MCF 10A (cell line): ENCODE results near the gene TSC1. TPM values are rescaled to one million over a fixed set of nuclear protein-coding genes. Genes with fewer than 3 reads are reported as not detected.

Experiments used
- BruUV-seq: library from RNA; stranded (reverse); fragments of 400-500 nt; replicated peaks from 2 replicates; lab custom pipeline; 2021; lab: Mats Ljungman, UMichigan
- CTCF ChIA-PET: fragments of 300-600 bp; sonication (Branson Sonifier 250); formaldehyde crosslinking; extraction: SDS; loops from one replicate; lab custom pipeline; 2021; ENCODE audit warnings: antibody characterized with exemption, inconsistent platforms; lab: Yijun Ruan, JAX
- POLR2A ChIA-PET: fragments of 300-600, 350-650 bp; sonication (Branson Sonifier 250); formaldehyde crosslinking; extraction: SDS; loops from one replicate; lab custom pipeline; 2020; ENCODE audit warnings: antibody characterized with exemption, inconsistent platforms; lab: Yijun Ruan, JAX
- DNase-seq: peaks from one replicate; pipeline ENCODE4 v3.0.0-alpha.2; 2018; ENCODE audit not compliant: unreplicated experiment
- H3K27ac Mint-ChIP-seq: one replicate; pipeline ENCODE4 v1.8.0; 2022; ENCODE audit warnings: mild to moderate bottlenecking, low read depth, mixed read lengths; ENCODE audit not compliant: unreplicated experiment
- H3K27me3 Mint-ChIP-seq: one replicate; pipeline ENCODE4 v1.8.0; 2022; ENCODE audit warnings: mixed read lengths; ENCODE audit not compliant: insufficient read depth, unreplicated experiment
- H3K36me3 Mint-ChIP-seq: one replicate; pipeline ENCODE4 v1.8.0; 2022; ENCODE audit warnings: mild to moderate bottlenecking, moderate library complexity, mixed read lengths; ENCODE audit not compliant: insufficient read depth, unreplicated experiment
- H3K4me1 Mint-ChIP-seq: one replicate; pipeline ENCODE4 v1.8.0; 2022; ENCODE audit warnings: mixed read lengths; ENCODE audit not compliant: insufficient read depth, unreplicated experiment
- H3K4me3 Mint-ChIP-seq: one replicate; pipeline ENCODE4 v1.8.0; 2022; ENCODE audit warnings: mild to moderate bottlenecking, moderate library complexity, mixed read lengths; ENCODE audit not compliant: unreplicated experiment
- H3K9me3 Mint-ChIP-seq: one replicate; pipeline ENCODE4 v1.8.0; 2022; ENCODE audit warnings: mixed read lengths; ENCODE audit not compliant: unreplicated experiment
- intact Hi-C: fragments of 100-400 bp; cut with micrococcal nuclease; formaldehyde crosslinking; loops from 2 replicates; pipeline ENCODE4 v1.14.1; 2022
- total RNA-seq: library from RNA; stranded (reverse); gene quantifications from 2 replicates; pipeline ENCODE4 v1.2.3, GENCODE V29; 2022
- TF ChIP-seq, protein P1 (sequence below): fragments of 200-600 bp; IDR thresholded peaks from one replicate; pipeline ENCODE4 v1.8.0; 2022; ENCODE audit warnings: antibody characterized with exemption, mild to moderate bottlenecking; ENCODE audit not compliant: unreplicated experiment

TSC1 gene
- total RNA-seq, 1 experiment from 2014 or later = 36.6 TPM

DNA sequence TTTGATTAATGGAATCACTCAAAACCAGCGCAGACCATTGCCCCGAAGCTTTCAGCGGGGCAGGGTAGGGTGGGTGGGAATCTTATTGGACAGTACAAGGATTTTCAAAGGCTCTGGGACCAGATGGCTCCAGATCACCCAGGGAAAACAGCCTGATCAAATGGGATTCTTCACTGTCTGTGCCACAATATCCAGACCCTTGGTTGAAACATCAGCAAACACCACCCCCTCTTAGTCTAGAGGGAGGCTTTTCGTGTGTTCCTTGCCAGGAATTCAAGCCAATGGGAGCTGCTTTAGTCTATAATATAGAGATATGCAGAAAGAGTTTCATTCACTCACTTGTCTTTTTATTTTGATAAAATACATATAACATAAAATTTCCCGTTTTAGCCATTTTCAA lies 35.7 kb upstream of the TSC1 start:
- TF ChIP-seq, protein P1, sequence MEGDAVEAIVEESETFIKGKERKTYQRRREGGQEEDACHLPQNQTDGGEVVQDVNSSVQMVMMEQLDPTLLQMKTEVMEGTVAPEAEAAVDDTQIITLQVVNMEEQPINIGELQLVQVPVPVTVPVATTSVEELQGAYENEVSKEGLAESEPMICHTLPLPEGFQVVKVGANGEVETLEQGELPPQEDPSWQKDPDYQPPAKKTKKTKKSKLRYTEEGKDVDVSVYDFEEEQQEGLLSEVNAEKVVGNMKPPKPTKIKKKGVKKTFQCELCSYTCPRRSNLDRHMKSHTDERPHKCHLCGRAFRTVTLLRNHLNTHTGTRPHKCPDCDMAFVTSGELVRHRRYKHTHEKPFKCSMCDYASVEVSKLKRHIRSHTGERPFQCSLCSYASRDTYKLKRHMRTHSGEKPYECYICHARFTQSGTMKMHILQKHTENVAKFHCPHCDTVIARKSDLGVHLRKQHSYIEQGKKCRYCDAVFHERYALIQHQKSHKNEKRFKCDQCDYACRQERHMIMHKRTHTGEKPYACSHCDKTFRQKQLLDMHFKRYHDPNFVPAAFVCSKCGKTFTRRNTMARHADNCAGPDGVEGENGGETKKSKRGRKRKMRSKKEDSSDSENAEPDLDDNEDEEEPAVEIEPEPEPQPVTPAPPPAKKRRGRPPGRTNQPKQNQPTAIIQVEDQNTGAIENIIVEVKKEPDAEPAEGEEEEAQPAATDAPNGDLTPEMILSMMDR = no peak
- H3K4me3 Mint-ChIP-seq = no peak overlapping the region
- no peaks in the 10 kb centered on the region for H3K9me3 Mint-ChIP-seq
- no peak overlapping the region for H3K27ac Mint-ChIP-seq
- ChIA-PET POLR2A (interaction anchor here (1.2 kb wide), 1 partner anchor 51 kb away, joined by 4 read pairs; the partner anchor contains the start of gene GTF3C5), CTCF (interaction anchor here (1.3 kb wide), 1 partner anchor 42 kb away, joined by 4 read pairs; no protein-coding TSS in a partner anchor)
- peaks cover 55% of the 10 kb centered on the region for H3K27me3 Mint-ChIP-seq
- no TSS peak for BruUV-seq
- H3K4me1 Mint-ChIP-seq = no peaks in the 10 kb centered on the region
- no peak for DNase-seq
- intact Hi-C loops = no loop called here
- H3K36me3 Mint-ChIP-seq = no peaks in the 10 kb centered on the region

DNA sequence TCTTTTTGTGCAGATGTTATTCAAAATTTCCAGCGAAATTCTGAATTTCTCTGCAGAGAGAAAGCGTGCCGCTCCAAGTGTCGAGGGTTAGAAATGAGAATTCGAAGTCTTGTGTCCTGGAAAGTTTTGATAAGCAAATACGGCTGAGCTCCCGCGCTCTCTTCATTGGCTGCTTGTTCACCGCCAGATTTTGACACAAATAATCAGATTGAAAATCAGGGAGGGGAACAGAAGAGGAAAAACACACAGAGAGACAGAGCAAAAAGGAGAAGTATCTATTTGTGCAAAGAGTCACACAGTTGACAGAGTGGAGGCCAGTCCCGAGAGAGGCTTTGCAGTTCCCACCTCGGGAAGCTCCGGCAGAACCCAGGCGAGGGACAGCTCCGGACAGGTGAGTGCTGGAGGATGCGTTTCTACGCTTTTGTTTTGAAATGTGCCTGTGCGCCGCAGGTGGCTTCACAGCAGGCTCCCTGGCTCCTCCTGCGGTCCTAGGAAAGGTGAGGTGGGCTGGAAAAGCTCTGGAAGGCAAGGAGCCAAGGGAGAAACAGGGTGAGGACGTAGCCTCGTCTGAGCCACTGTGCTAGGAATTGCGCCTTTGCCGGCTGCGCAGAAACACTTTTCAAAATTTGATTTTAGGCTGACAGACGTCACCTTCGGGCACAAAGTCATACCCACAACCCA lies 34.2 kb upstream of the TSC1 start, which contains the start of gene GFI1B:
GFI1B (plus strand) TSS at position 244 of the 681 bp plus-strand sequence. CDS start 7,985 bp downstream, outside the sequence.
- Mint-ChIP-seq H3K9me3 (no peaks in the 10 kb centered on the region), H3K27me3 (peaks cover 70% of the 10 kb centered on the region), H3K4me3 (no peak within 1 kb of the TSS), H3K27ac (no peak within 1 kb of the TSS), H3K36me3 (no peaks in the 10 kb centered on the region), H3K4me1 (no peaks in the 10 kb centered on the region)
- intact Hi-C loops = loop anchor here (5.0 kb wide), 1 partner anchor 169 kb away; no protein-coding TSS in a partner anchor
- ChIA-PET CTCF (interaction anchor here (0.5 to 1.7 kb wide), 8 partner anchors 9 to 939 kb away, joined by 3 to 7 read pairs (median 4); no protein-coding TSS in a partner anchor), POLR2A (interaction anchor here (0.6 kb wide), 1 partner anchor 52 kb away, joined by 4 read pairs; no protein-coding TSS in a partner anchor)
- BruUV-seq = no TSS peak
- TF ChIP-seq, protein P1 = no peak
- no peak for DNase-seq

DNA sequence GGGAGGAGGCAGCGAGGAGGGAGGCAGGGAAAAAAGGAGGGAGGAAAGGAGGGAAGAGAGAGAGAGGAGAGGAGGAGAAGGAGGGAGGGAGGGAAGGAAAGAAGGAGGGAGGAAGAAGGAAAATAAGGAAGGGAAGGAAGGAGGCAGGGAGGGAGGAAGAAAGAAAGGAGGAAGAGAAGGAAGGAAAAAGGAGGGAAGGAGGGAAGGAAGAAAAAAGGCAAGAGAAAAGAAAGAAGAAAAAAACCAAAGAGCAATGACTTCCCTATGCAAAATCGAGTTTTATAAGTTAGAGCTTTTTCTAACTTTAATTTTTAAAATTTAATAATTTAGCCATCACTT lies 33.7 kb upstream of the TSC1 start:
- H3K36me3 Mint-ChIP-seq = no peaks in the 10 kb centered on the region
- H3K4me3 Mint-ChIP-seq = no peak overlapping the region
- H3K9me3 Mint-ChIP-seq = no peaks in the 10 kb centered on the region
- no peaks in the 10 kb centered on the region for H3K4me1 Mint-ChIP-seq
- intact Hi-C loops = loop anchor here (5.0 kb wide), 1 partner anchor 169 kb away; no protein-coding TSS in a partner anchor
- TF ChIP-seq, protein P1 = no peak
- BruUV-seq = no TSS peak
- peaks cover 76% of the 10 kb centered on the region for H3K27me3 Mint-ChIP-seq
- H3K27ac Mint-ChIP-seq = no peak overlapping the region
- ChIA-PET CTCF (interaction anchor here (0.6 to 1.7 kb wide), 8 partner anchors 8 to 353 kb away, joined by 3 to 6 read pairs (median 4); no protein-coding TSS in a partner anchor), POLR2A (interaction anchor here (0.9 kb wide), 1 partner anchor 33 kb away, joined by 3 read pairs; no protein-coding TSS in a partner anchor)
- no peak for DNase-seq

DNA sequence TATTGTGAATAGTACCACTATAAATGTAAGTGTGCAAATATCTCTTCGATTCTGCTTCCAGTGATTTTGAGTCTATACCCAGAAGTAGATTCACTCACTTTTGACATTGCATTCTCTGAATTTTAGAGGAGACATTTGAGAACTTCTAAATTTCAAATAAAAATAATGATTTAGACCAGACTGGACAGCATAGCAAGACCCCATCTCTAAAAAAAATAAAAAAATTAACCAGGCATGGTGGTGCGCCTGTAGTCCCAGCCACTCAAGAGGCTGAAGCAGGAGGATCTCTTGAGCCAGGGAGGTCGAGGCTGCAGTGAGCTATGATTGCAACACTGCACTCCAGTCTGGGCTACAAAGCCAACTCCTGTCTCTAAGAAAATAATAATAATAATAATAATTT lies 32.2 kb upstream of the TSC1 start:
- intact Hi-C loops = loop anchor here (5.0 kb wide), 1 partner anchor 171 kb away; no protein-coding TSS in a partner anchor
- TF ChIP-seq, protein P1 = no peak

More for the DNA sequence above, 32.2 kb upstream of the TSC1 start:
- ChIA-PET CTCF (interaction anchor here (0.6 to 2.2 kb wide), 3 partner anchors 9 to 34 kb away, joined by 3 to 6 read pairs (median 3); no protein-coding TSS in a partner anchor), POLR2A (interaction anchor here (0.5 to 0.7 kb wide), 2 partner anchors 35 to 54 kb away, joined by 3 read pairs; no protein-coding TSS in a partner anchor)
- Mint-ChIP-seq H3K27me3 (peaks cover 72% of the 10 kb centered on the region), H3K36me3 (no peaks in the 10 kb centered on the region), H3K9me3 (no peaks in the 10 kb centered on the region), H3K27ac (no peak overlapping the region), H3K4me3 (no peak overlapping the region), H3K4me1 (peaks cover 5% of the 10 kb centered on the region)
- BruUV-seq = no TSS peak
- DNase-seq = no peak
